Activated CD8-positive, alpha-beta memory T cell treated with anti-CD3 and anti-CD28 coated beads, Interleukin-2, amount 10 ng/mL, durations not matched to agents 7 days and 5 days (primary cell): Measurements from ENCODE around the gene ITGB2. TPM values are rescaled to one million over a fixed set of nuclear protein-coding genes. Genes with fewer than 3 reads are reported as not detected.

Source experiments
- ATAC-seq: fragments of 150-1000 bp; cut with Tn5 transposase; one replicate; pipeline ENCODE4 v1.10.0; 2021; ENCODE audit warnings: moderate library complexity
- CTCF ChIA-PET: fragments of 350-600 bp; sonication (Branson Sonifier 250); formaldehyde crosslinking; loops from one replicate; lab custom pipeline; 2021; ENCODE audit warnings: antibody characterized with exemption; lab: Charles Lee
- DNase-seq: peaks from one replicate; pipeline ENCODE4 v3.0.0-alpha.2; 2020
- H3K27ac Mint-ChIP-seq: one replicate; pipeline ENCODE4 v1.8.0; 2021; ENCODE audit warnings: mild to moderate bottlenecking, mixed read lengths
- H3K27me3 Mint-ChIP-seq: one replicate; pipeline ENCODE4 v1.8.0; 2021; ENCODE audit warnings: mixed read lengths
- H3K36me3 Mint-ChIP-seq: one replicate; pipeline ENCODE4 v1.8.0; 2021; ENCODE audit warnings: mild to moderate bottlenecking, mixed read lengths
- H3K4me1 Mint-ChIP-seq: one replicate; pipeline ENCODE4 v1.8.0; 2021; ENCODE audit warnings: mixed read lengths
- H3K4me3 Mint-ChIP-seq: one replicate; pipeline ENCODE4 v1.8.0; 2021; ENCODE audit warnings: mild to moderate bottlenecking, moderate library complexity, mixed read lengths
- H3K9me3 Mint-ChIP-seq: one replicate; pipeline ENCODE4 v1.8.0; 2022; ENCODE audit warnings: low read depth, mixed read lengths
- total RNA-seq, 2 experiments: library from RNA; stranded (reverse); gene quantifications; one replicate each; pipeline ENCODE4 v1.2.3, GENCODE V29; 2021

ITGB2 gene
- total RNA-seq, 2 experiments from 2014 or later: 336 to 372 TPM

GRCh38 chr21:44872323-44872648 lies 48.4 kb downstream of the ITGB2 start:
- Mint-ChIP-seq H3K4me3 (peak overlapping the region; percentile 86), H3K27ac (peak overlapping the region; percentile 49), H3K4me1 (peaks cover 54% of the 10 kb centered on the region), H3K27me3 (no peaks in the 10 kb centered on the region), H3K9me3 (no peaks in the 10 kb centered on the region), H3K36me3 (peaks cover 3% of the 10 kb centered on the region)
- CTCF ChIA-PET: interaction anchor here (1.0 to 6.2 kb wide), 8 partner anchors 11 to 384 kb away, joined by 3 to 56 read pairs (median 6); partner anchors contain the start of gene UBE2G2
- no peak for ATAC-seq
- no peak for DNase-seq

GRCh38 chr21:44871576-44872269 lies 49.0 kb downstream of the ITGB2 start:
- Mint-ChIP-seq H3K4me1 (peaks cover 60% of the 10 kb centered on the region), H3K9me3 (no peaks in the 10 kb centered on the region), H3K36me3 (peaks cover 9% of the 10 kb centered on the region), H3K27ac (peak overlapping the region; percentile 21), H3K4me3 (peak overlapping the region; percentile 86), H3K27me3 (no peaks in the 10 kb centered on the region)
- ATAC-seq (no peak), DNase-seq (no peak)
- CTCF ChIA-PET: interaction anchor here (1.4 to 6.2 kb wide), 5 partner anchors 26 to 78 kb away, joined by 3 to 56 read pairs (median 11); partner anchors contain the start of gene UBE2G2

GRCh38 chr21:44870748-44871495 lies 49.8 kb downstream of the ITGB2 start:
- Mint-ChIP-seq H3K4me1 (peaks cover 68% of the 10 kb centered on the region), H3K27ac (peak overlapping the region; percentile 1), H3K36me3 (peaks cover 11% of the 10 kb centered on the region), H3K9me3 (no peaks in the 10 kb centered on the region), H3K4me3 (peak overlapping the region; percentile 7), H3K27me3 (no peaks in the 10 kb centered on the region)
- DNase-seq (no peak), ATAC-seq (no peak)
- CTCF ChIA-PET: no interaction called here

- Mint-ChIP-seq H3K27me3 (no peaks in the 10 kb centered on the region), H3K4me1 (peaks cover 70% of the 10 kb centered on the region), H3K9me3 (no peaks in the 10 kb centered on the region), H3K4me3 (no peak overlapping the region), H3K36me3 (peaks cover 13% of the 10 kb centered on the region), H3K27ac (peak overlapping the region; percentile 1)
- CTCF ChIA-PET: interaction anchor here (1.0 kb wide), 1 partner anchor 28 kb away, joined by 3 read pairs; no protein-coding TSS in a partner anchor
- DNase-seq (no peak), ATAC-seq (no peak)
Measured at GRCh38 chr21:44869781-44870747, 50.6 kb downstream of the ITGB2 start.

GRCh38 chr21:44868707-44869106 lies 52.0 kb downstream of the ITGB2 start:
- peaks cover 70% of the 10 kb centered on the region for H3K4me1 Mint-ChIP-seq
- CTCF ChIA-PET: no interaction called here
- H3K36me3 Mint-ChIP-seq: peaks cover 19% of the 10 kb centered on the region
- H3K4me3 Mint-ChIP-seq: peak overlapping the region; percentile 28
- DNase-seq (no peak), ATAC-seq (no peak)
- H3K27me3 Mint-ChIP-seq: no peaks in the 10 kb centered on the region
- H3K27ac Mint-ChIP-seq: peak overlapping the region; percentile 71
- H3K9me3 Mint-ChIP-seq: no peaks in the 10 kb centered on the region

- no peaks in the 10 kb centered on the region for H3K9me3 Mint-ChIP-seq
- CTCF ChIA-PET: interaction anchor here (0.6 to 1.5 kb wide), 3 partner anchors 13 to 74 kb away, joined by 3 to 5 read pairs (median 3); no protein-coding TSS in a partner anchor
- H3K4me3 Mint-ChIP-seq: peak overlapping the region; percentile 28
- H3K4me1 Mint-ChIP-seq: peaks cover 74% of the 10 kb centered on the region
- no peaks in the 10 kb centered on the region for H3K27me3 Mint-ChIP-seq
- H3K36me3 Mint-ChIP-seq: peaks cover 19% of the 10 kb centered on the region
- H3K27ac Mint-ChIP-seq: peak overlapping the region; percentile 71
- DNase-seq (peak; percentile 68), ATAC-seq (peak; percentile 49)
Measured at GRCh38 chr21:44867999-44868700, 52.5 kb downstream of the ITGB2 start.

GRCh38 chr21:44867464-44867863 lies 53.2 kb downstream of the ITGB2 start:
- Mint-ChIP-seq H3K9me3 (no peaks in the 10 kb centered on the region), H3K27ac (peak overlapping the region; percentile 25), H3K36me3 (peaks cover 19% of the 10 kb centered on the region), H3K27me3 (no peaks in the 10 kb centered on the region), H3K4me1 (peaks cover 72% of the 10 kb centered on the region), H3K4me3 (no peak overlapping the region)
- ATAC-seq (no peak), DNase-seq (no peak)
- CTCF ChIA-PET: interaction anchor here (0.6 to 1.5 kb wide), 3 partner anchors 13 to 74 kb away, joined by 3 to 5 read pairs (median 3); no protein-coding TSS in a partner anchor

GRCh38 chr21:44866780-44867179 lies 53.9 kb downstream of the ITGB2 start:
- no peak for ATAC-seq
- Mint-ChIP-seq H3K4me3 (no peak overlapping the region), H3K36me3 (peaks cover 19% of the 10 kb centered on the region), H3K9me3 (no peaks in the 10 kb centered on the region), H3K27ac (peak overlapping the region; percentile 57), H3K4me1 (peaks cover 65% of the 10 kb centered on the region), H3K27me3 (no peaks in the 10 kb centered on the region)
- DNase-seq: no peak
- CTCF ChIA-PET: interaction anchor here (1.5 kb wide), 1 partner anchor 73 kb away, joined by 5 read pairs; no protein-coding TSS in a partner anchor

- CTCF ChIA-PET: interaction anchor here (1.4 kb wide), 1 partner anchor 10 kb away, joined by 4 read pairs; no protein-coding TSS in a partner anchor
- DNase-seq: no peak
Measured at GRCh38 chr21:44865561-44866280, 55.0 kb downstream of the ITGB2 start.

GRCh38 chr21:44862869-44863685 lies 57.6 kb downstream of the ITGB2 start:
- no peak for DNase-seq
- H3K27me3 Mint-ChIP-seq: no peaks in the 10 kb centered on the region
- CTCF ChIA-PET: no interaction called here
- H3K36me3 Mint-ChIP-seq: peaks cover 21% of the 10 kb centered on the region
- peaks cover 38% of the 10 kb centered on the region for H3K4me1 Mint-ChIP-seq
- H3K9me3 Mint-ChIP-seq: no peaks in the 10 kb centered on the region
- H3K27ac Mint-ChIP-seq: no peak overlapping the region
- no peak for ATAC-seq
- no peak overlapping the region for H3K4me3 Mint-ChIP-seq

More at GRCh38 chr21:44865561-44866280, 55.0 kb downstream of the ITGB2 start:
- Mint-ChIP-seq H3K4me3 (no peak overlapping the region), H3K9me3 (no peaks in the 10 kb centered on the region), H3K4me1 (peaks cover 56% of the 10 kb centered on the region), H3K27ac (peak overlapping the region; percentile 58), H3K36me3 (peaks cover 19% of the 10 kb centered on the region), H3K27me3 (no peaks in the 10 kb centered on the region)
- ATAC-seq: peak; percentile 13

- DNase-seq (no peak), ATAC-seq (no peak)
- CTCF ChIA-PET: no interaction called here
- H3K4me3 Mint-ChIP-seq: no peak overlapping the region
- no peak overlapping the region for H3K27ac Mint-ChIP-seq
- no peaks in the 10 kb centered on the region for H3K9me3 Mint-ChIP-seq
- H3K27me3 Mint-ChIP-seq: no peaks in the 10 kb centered on the region
- H3K4me1 Mint-ChIP-seq: peaks cover 6% of the 10 kb centered on the region
- peaks cover 13% of the 10 kb centered on the region for H3K36me3 Mint-ChIP-seq
Measured at GRCh38 chr21:44858791-44859190, 61.9 kb downstream of the ITGB2 start.
